NCI-H146 treated with DMSO at 0.1 percent for 48 hours (cell line): ENCODE data around the gene GLRA1.

Experiments
- DNase-seq: peaks from one replicate; lab custom pipeline; 2025; ENCODE audit not compliant: unreplicated experiment; lab: John Stamatoyannopoulos, UW

Gene GLRA1

GRCh38 chr5:151780348-151780747, 144.3 kb downstream of the GLRA1 start:
- no peak for DNase-seq

DNA sequence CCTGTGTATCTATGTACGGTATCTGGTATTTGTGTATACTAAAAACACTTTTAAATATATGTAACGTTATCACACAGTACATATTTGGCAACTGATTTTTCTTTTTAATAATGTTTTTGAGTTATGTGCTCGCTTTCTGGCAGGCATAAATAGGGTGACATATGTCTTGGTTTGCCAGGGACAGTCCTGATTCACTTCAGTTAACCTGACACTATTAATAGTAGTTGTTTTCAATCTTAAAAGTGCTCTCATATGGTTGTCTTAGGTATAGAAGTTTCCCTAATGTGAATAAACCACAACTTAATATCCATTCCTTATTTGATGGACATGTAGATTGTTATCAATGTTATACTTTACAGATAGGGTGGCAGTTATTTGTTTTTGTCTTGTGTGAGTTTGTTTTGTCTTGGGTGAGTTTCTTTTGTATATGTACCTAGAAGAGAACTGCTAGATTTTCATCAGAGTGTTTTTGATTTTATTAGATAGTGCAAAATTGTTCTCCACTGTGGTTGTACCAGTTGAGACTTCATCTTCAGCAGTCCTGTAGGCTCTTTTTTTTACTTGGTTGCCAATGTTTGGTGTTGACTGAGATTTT, 145.0 kb downstream of the GLRA1 start:
- DNase-seq, result no peak

GRCh38 chr5:151775025-151775606, 149.5 kb downstream of the GLRA1 start:
- no peak for DNase-seq

DNA sequence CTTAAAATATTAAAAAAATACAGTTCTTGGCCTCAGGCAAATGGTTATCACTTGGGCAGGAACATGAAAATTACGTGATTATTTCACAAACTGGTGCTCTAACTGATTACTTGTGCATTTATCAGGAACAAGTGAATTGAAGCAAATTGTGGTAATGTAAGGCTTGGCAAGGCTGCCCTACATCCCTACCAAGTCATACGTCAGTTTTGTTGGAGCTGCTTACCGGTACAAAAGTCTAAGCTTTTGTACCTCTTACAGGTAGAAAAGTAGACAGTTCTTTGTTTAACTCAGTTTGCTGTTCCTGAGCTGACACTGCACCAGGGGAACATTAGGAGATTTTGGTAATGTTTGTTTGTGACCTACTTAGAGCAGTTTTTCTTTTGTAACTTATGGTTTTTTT, 150.7 kb downstream of the GLRA1 start:
- no peak for DNase-seq

- no peak for DNase-seq
Observed at GRCh38 chr5:151772846-151773561, 151.6 kb downstream of the GLRA1 start.
